RCC 7860 (cell line): ENCODE measurements around the gene MUC6.

Experiments
- DNase-seq: peaks from one replicate; pipeline ENCODE4 v3.0.0-alpha.2; 2015; ENCODE audit warnings: low spot score
- FAIRE-seq: peaks from 2 replicates; lab custom pipeline; 2012; peaks lifted over from hg19 to GRCh38; lab: Jason Lieb, UNC

The MUC6 gene

GRCh38 chr11:1037506-1038055, 1.1 kb upstream of the MUC6 start:
- no peak for DNase-seq
- no peak for FAIRE-seq

GRCh38 chr11:1036931-1037330, 413 bp upstream of the MUC6 start:
- DNase-seq (no peak), FAIRE-seq (no peak)

GRCh38 chr11:1035577-1036283, 788 bp downstream of the MUC6 start:
- no peak for FAIRE-seq
- DNase-seq, result no peak

- DNase-seq (no peak), FAIRE-seq (no peak)
These were observed 1.8 kb downstream of the MUC6 start for GRCh38 chr11:1034456-1035295.

DNA sequence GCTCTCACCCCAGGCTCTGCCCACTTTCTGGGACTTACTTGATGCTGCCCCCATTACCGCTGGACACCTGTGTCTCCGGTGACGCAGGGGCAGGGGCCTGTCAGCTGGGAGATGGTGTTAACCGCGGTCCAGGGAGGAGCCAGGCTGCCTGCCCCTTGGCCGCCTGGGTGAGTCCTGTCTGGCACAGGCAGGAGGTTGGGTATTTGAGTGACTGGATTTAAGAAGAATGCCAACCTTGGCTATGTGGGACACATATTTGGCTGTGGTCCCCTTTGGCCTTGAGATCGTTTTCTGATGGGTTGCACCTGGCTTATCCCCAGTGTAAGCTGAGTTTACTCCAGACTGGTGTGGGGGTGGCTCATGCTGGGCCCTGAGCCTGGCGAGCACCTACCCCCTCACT, 2.5 kb downstream of the MUC6 start:
- FAIRE-seq, result no peak

GRCh38 chr11:1033016-1033798, 3.3 kb downstream of the MUC6 start:
- no peak for DNase-seq
- no peak for FAIRE-seq

More for the DNA sequence above, 2.5 kb downstream of the MUC6 start:
- no peak for DNase-seq

- FAIRE-seq, result no peak
- DNase-seq, result no peak
These were observed 4.1 kb downstream of the MUC6 start for GRCh38 chr11:1032310-1032891.

DNA sequence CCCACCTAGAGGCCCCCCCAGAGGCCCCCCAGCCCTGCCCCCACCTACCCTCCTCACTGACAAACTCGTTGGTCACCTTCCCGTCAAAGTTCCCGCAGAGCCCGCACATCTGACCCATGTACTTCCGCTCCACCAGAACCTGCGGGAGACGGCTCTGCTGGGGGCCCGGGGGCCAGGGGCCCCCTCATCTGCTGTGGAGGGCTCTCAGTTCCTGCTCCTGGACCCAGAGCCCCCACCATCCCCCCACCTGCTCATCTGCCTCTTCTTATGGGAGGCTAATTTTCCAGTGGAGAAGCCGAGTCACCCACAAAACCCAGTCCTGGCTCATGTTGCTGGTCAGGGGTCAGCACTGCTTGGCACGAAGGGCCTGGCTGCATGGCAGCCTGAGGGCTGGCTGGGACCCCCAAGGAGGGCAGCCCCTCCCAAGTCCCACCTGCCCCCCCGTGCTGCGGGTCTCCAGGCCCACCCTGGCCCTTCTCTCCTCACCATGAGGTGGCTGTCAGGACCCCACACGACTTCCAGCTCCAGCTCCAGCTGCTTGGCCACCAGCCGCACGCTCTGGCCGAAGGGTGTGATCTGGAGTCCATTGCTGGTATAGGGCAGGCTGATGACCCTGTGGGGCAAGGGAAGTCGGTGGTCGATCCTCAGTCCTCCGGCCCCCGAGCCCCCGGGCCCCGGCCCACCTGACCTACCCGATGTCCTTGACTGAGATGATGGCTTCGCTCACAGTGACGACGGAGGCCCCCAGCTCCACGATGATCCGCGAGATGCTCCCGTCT, 5.2 kb downstream of the MUC6 start:
- no peak for DNase-seq
- no peak for FAIRE-seq

- DNase-seq (no peak), FAIRE-seq (no peak)
These were observed 6.0 kb downstream of the MUC6 start for GRCh38 chr11:1030556-1030955.

DNA sequence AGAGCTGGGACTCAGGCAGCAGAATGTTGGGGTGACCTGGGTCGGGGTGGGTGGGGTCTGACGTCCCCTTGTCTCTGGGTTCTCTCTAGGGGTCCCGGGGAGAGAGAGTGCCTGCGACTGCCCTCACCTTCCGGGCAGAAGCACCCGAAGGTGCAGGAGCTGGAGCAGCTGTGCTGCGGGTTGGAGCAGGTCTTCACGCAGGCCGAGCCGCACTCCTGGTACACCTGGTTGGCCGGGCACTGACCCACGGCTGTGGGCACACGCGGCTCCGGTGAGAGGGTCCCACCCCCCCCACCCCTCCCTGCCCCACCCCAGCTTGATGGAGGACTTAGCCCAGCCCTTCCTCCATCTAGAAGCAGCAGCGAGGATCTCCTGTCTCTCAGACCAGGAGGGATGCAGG, 6.4 kb downstream of the MUC6 start:
- FAIRE-seq (no peak), DNase-seq (no peak)

DNA sequence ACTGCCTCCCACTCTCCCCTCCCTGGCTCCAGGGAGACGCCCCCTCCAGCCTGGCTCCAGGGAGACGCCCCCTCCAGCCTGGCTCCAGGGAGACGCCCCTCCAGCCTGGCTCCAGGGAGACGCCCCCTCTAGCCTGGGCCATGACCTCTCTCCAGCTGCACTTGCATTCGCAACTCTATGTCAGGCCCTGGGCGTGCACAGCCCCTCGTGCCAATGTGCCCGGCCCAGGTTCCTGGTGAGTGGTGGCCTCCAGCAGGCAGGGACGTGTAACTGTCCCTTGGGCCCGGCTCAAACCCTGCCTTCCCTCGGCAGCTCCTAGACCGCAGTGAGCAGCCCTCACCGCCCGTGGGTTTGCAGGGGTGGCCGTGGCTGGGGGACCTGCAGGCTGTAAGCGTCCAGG, 6.9 kb downstream of the MUC6 start:
- DNase-seq (no peak), FAIRE-seq (no peak)

GRCh38 chr11:1029051-1029450, 7.5 kb downstream of the MUC6 start:
- DNase-seq, result no peak
- no peak for FAIRE-seq

DNA sequence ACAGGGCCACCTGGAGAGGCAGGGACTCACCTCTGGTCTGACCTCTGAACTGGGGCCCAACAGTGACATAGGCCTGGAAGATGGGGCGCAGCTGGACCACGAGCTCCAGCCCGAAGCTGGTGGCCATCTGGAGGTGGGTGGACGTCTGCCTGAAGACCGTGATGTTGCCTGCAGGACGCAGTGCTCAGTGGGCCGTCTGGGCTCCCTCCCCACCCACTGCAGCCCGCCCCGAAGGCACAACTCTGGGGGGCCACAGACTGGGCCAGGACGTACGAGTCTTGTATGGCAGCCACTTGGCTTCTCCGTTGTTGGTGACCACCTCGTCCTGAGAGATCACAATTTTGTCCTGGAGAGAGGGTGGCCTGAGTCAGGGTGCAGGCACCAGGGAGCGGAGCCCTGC, 7.9 kb downstream of the MUC6 start:
- no peak for DNase-seq
- no peak for FAIRE-seq

DNA sequence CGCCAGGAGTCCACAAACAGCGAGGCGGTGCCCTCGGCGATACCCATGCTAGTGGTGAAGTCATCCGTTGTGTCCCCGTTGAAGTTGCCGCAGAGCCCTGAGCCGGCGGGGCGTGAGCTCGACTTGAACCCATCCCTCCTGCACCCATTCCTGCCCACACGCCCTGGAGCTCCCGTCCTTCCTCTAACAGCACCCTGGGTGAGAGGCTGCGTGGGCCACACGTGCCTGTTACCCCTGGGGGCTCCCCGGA, 8.3 kb downstream of the MUC6 start:
- DNase-seq (no peak), FAIRE-seq (no peak)

GRCh38 chr11:1027483-1028290, 8.8 kb downstream of the MUC6 start:
- no peak for FAIRE-seq

GRCh38 chr11:1026641-1027482, 9.7 kb downstream of the MUC6 start:
- FAIRE-seq (no peak), DNase-seq (no peak)

More at GRCh38 chr11:1027483-1028290, 8.8 kb downstream of the MUC6 start:
- DNase-seq, result no peak

DNA sequence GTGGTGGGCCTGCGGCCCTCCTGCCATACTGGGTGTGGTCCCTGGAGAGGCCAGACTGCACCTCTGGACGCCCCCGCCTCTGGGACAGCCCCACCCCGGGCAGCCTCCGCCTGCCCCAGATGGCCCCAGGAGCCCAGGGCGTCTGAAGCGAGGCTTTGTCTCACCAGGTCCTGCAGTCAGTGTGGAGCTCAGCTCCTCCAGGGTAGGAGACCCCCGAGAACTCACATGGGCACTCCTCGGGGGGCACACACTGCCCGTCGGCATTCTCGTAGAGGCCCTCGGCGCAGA, 10.4 kb downstream of the MUC6 start:
- no peak for DNase-seq
- FAIRE-seq, result no peak

- no peak for DNase-seq
- FAIRE-seq, result no peak
These were observed 10.9 kb downstream of the MUC6 start for GRCh38 chr11:1025410-1026162.
